IPS-NIHi11 (cell line): ENCODE results near the gene QSOX2.

ENCODE experiments used
- DNase-seq: peaks from one replicate; pipeline ENCODE4 v3.0.0; 2012; ENCODE audit warnings: mixed read lengths, low spot score

QSOX2 gene

DNA sequence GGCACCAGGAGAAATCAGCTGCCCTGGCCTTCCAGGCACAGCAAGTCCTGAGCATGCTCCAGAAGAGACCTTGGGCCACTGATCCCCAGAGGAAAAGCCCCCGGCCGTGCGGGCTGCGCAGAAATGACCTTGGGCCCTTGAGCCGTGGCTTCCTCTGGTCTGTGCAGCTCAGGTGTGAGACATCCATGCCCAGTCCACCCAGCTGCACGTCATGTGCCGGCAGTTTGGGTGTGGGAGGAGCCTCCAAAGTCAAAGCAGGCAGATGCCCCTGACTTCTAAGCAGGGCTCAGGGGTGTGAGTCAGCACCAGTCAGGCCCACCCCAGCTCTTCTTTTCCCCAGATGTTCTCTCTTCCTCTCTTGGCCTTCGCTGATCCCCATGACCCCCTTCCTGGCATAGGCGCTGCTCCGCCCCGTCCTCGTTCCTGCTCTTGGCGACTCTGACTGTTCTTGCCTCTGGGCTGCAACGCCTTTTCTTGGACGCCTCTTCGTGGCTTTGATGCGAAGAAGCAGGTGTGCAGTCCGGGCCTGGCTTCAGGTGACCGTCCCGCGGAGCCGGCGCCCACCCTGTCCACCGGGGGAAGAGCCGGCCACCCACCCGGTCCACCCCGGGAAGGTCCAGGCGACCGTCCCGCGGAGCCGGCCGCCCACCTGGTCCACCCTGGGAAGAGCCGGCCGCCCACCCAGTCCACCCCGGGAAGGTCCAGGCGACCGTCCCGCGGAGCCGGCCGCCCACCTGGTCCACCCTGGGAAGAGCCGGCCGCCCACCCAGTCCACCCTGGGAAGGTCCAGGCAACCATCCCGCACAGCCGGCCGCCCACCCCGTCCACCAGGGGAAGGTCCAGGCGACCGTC is 5.9 kb upstream of the QSOX2 start:
- DNase-seq, result no peak

DNA sequence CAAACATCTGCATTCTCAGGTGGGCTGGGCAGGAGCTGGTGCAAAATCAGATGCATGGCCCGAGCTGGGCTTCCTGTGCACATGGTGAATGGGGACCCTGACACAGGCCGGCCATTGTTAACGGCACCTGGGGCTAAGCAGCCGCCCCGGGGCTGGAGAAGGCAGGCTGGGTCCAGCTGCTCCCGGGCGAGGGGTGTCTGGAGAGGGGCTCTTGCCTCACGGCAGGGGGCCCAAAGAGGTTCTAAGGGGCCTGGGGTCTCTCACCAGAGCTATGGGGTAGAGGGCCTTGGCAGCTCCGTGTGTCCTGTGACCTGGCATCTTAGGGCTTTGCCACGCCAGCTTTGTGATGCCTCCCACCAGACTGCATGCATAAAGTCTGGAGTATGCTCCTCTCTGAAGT is 5.1 kb upstream of the QSOX2 start:
- no peak for DNase-seq

DNA sequence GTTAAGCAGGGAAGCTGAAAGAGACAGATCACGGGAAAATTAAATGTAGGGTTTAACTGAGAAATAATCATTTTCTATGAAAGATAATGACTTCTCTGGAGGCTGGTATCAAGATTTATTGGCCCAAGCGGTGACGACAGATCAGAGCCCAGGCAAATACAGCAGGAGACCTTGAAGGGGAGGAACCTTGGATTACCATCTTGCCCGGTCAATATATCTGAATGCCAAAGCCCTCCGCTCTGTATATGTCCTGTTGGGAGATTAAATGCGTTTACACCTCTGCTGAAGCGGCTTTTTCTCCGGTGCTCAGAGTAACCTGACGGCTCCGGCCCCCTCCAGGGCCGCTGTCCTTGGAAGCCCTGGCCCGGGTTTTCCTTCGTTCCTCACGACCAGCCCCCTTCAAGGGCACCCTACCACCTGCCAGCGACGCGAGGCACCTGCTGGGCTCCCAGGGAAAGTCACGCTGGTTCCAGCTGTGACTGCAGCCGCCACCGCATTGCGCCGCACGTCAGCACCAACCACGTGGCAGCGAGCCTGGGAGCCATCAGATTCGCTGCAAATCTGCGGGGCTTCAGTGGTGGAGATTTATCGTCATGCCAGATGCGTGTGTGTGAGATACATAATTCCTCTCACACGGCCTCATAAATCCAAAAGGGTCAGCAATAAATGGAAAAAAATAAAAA is 4.4 kb upstream of the QSOX2 start:
- DNase-seq, result no peak

DNA sequence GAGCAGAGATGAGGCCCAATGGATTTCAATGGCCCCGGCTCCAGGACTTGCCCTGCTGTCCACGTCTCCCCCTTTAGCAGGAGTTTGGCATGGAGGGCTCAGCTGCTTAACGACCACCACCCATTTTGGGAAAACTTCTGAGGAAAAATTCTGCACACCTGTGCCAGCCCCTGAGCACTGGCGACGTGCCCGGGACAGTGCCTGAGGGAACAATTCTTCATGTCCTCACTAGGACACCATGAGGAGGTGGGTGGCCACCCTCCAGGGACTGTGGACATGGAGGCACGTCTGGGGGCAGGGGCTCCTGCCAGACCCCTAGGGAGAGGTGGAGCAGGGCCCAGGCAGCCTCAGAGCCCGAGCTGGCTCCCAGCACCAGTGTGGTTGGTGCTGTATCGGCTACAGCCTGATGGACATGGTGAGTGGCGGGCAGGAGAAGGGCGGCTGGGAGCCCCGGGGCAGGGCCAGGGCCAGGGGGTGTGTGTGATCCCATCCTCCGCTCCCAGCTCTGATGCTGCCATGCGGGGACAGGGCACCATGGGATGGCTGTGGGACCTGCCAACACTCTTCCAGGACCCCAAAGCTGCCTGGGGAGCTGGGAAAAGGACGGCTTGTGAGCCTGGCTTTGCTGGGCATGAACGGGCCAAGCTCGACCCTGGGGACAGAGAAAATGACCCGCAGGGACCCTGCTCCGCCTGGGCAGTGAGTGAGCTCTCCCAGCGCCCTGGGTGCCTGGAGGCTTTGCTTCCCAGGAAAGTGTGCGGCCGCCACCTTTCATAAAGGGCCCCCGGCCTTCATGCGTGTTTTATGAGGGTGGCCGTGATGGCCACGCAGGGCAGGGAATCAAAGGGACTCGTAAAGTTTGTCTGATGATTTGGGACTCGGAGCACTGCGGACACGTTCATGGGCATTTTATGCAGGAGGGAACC is 3.6 kb upstream of the QSOX2 start:
- no peak for DNase-seq

DNA sequence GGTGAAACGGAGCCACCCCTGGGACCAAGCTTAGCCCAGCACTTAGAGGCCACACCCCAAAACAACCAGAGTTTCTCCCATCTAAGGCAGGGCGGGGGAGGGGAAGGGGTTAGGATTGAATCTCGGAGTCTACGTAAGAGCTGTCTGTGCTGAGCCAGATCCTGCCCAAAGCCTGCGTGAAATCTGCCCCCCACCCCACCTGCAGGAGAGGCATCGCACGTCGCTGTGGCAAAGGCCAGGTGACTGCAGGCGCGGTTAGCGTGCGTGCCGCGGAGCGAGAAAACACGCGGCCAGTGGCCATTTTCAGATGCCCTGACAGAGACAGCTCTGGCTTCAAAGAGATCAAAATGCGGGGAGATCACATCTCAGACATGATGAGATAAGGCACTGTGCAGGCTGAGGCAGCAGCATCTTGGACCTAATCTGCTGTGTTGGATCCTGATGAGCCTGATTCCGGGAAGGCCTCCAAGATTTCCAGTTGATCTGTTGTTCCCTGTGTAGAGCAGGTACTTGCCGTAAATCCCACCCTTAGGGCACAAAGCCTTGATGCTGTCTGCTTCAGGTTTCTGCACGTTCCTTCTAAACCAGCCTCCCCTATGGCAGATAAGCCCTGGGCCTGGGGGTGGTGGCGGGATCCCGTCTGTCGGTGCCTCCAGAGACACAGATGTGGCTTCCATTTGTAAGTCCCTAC is 2.5 kb upstream of the QSOX2 start:
- DNase-seq, result no peak

DNA sequence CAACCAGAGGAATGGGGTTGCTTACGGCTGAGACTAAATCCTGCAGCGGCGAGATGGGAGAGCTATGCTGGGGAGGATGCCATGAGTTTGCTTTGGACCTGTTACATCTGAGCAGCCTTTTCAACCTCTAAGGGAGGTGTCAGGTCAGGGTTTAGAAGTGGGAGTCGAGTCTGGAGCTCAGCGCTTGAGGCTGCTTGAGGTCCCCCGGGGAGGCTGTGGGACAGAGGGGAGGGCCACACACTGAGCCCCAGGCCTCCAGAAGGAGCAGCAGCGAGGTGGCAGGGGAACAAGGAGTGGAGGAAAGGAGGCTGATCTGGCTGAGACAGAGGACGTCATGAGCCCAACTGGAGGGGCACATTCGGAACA is 1.9 kb upstream of the QSOX2 start:
- DNase-seq, result no peak

DNA sequence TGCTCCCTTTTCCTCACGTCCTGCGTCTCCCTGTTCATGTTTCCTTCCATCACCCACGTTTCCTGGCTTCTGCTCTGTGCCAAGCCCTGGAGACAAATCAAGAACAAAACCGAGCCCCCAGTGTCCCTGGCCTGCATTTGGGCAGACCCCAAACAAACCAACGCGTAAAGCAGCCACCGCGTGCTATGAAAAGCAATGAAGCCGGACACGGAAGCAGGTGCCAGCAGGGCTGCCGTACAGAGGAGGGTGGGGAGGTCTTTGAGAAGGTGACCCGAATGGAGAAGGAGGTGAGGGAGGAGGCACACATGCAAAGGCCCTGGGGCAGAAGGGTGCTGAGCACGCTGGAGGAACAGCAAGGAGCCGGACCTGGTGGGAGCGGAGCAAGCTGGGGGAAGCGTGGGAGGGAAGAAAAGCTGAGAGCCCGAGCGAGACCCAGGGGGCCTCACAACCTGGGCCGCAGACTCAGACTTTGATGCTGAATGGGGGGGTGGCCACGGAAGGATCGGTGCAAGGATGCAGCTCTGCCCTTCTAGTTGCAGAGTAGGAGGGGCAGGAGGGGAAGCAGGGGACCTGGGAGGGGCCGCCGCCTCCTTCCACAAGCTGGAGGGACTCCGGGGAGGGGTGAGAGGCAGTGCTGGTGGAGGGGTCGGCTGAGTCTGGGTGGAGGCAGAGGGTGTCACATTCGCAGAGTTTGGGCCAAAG is 1.4 kb upstream of the QSOX2 start:
- no peak for DNase-seq

DNA sequence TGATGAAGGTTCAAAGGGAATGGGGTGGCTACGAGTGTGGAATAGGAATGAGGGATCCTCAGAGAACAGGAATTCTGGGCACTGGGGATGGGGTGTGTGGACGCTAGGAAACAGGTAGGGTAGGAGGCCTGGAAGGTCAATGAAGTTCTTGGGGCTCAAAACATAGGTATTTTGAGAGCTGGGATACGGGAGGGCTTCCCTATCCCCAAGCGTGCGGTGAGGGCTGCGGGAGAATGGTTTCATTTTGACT is 718 bp downstream of the QSOX2 start:
- DNase-seq, result no peak

DNA sequence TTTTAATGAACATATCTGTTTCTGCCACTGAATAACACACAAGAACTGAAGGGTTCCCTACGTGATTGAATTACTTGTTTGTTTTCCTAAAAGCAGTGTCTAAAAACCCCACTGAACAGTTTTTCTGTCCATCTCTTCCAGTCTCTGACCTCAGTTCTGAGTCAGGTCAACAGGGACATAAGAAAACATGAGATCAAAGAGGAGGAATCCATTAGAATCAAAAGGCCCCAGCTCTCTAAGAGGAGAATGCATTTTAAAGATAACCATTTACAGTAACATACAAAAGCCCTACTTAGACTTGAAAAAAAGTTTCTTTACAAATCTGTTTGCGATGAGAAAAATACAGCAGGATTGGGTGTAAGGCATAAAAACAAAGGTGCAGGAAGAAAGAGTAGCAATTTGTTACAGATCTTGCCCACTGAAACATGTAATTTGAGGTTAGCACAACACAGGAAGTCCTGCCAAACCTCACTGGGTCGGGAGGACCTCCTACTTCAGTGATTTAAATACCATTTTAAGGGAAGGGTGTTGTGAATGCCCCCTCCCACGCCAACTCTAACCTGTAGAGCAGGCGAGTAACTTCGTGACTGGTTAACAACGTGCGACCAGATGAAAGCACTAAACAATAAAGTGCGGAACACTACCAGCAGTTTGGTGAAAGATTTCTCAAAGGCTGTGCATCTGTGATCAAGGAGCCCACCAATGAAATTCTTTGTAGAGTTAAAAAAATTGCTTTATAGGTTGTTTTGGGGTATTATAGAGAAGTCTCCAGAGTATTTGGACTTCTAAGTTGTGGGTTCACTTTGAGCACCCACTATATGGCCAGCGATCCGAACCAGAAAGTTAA is 1.3 kb downstream of the QSOX2 start:
- DNase-seq, result no peak

DNA sequence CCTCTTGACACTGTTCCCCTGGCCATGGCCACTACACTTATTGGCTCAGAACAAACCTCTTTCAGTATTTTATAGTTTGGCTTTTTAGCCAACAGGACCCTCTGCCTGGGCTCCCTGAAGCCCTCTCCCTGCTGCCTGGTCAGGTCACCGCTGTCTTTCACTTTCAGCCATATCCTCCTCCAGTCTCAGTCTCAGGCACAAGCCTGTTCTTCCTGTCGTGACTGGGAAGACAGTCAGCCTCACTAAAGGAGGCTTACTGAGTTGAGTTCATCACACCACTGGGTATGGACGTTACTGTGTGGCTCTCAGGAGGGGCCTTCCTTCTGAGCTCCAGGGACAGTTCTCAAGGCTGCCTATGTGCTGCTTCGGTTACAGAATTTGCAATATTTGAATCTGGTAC is 2.0 kb downstream of the QSOX2 start:
- no peak for DNase-seq

DNA sequence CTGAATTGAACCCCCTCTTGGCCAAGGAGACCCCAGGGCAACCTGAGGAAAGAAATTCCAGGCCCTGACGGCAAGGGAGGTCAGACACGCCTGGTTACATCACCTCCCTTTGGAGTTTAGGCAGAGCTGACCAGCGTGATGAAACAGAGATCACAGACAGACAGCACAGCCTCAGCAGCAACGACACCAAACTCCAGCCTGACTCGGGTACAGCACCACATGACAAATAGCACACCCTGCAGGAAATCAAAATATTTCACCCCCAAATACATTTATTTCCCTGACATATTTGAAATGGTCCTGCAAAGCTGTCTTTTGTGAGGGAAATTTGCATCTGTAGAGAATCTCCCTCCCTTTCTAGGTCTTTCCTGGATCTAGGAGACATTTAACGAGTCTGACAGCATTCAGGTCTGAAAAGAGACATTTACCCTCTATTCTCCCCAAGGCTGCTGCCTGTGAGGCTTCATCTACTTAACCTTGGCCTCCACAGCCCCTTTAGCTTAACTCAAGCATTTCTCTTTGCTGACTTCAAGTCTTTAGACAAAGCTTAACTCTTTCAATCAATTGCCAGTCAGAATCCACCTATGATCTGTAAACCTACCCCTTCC is 2.6 kb downstream of the QSOX2 start:
- no peak for DNase-seq

DNA sequence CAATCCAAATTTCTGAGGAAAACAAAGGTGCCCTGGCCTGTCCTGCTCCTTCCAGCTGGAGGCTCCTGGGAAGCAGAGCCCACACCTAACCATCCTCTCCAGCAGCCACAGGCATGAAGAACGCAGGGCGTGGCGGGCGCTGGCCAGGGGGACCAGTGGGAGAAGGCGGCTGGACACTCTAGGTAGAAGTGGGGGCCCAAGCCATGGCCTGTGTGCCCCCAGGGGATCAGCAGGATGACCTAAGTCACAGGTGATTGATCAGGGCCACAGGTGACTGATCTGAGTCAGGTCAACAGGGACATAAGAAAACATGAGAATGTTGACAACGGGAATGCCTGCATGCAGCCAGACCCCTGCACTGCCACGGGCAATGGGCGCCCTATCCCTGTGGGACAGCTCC is 3.4 kb downstream of the QSOX2 start:
- no peak for DNase-seq

DNA sequence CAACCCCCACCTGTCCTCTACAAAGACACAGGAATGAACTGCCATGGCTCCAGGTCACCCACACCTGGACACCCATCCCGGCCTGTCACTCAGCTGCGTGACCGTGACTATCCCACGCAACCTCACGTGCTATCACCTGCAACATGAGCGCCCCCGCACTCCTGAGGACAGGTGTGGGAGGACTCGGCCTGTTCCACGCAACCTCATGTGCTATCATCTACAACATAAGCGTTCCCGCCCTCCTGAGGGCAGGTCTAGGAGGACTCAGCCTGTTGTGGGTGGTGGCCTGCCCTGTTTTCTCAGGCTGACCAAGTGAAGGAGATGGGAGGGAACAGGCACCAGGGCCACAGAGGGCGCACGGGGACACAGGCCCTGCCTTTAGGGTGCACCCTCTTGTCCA is 4.1 kb downstream of the QSOX2 start:
- DNase-seq, result no peak

DNA sequence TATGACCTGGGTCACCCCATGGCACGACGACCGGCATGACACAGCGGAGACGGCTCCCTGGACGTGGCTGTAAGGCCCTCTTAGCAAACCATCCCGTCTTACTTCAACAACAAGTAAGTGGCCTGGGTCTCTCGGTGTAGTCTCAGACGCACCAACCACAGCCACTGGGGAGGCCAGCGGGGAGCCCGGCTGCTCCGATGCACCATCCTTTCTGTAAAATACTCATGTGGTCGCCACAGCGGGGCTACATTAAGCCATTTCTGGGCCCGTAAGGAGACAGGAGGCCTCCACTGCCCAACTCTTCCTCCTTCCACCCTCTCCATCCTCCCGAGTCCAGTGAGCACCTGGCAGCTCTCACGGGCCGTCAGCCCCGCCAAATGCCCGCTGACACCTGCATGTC is 4.7 kb downstream of the QSOX2 start:
- no peak for DNase-seq

DNA sequence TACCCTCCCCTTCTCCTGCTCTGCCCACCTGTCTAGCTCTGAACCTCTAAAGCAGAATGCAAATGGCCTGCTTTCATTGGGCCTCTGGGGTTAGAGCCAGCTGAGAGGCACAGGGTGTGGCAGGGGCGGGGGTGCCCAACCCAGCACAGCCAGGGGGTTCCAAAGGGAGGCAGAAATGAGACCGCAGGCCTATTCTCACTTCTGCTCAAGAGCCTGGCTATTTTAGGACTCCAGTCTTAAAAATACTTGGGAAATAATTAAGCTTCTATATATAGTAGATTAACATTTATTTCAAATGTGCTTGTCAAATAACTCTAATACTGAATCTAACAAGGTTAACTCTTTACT is 5.7 kb downstream of the QSOX2 start:
- no peak for DNase-seq

DNA sequence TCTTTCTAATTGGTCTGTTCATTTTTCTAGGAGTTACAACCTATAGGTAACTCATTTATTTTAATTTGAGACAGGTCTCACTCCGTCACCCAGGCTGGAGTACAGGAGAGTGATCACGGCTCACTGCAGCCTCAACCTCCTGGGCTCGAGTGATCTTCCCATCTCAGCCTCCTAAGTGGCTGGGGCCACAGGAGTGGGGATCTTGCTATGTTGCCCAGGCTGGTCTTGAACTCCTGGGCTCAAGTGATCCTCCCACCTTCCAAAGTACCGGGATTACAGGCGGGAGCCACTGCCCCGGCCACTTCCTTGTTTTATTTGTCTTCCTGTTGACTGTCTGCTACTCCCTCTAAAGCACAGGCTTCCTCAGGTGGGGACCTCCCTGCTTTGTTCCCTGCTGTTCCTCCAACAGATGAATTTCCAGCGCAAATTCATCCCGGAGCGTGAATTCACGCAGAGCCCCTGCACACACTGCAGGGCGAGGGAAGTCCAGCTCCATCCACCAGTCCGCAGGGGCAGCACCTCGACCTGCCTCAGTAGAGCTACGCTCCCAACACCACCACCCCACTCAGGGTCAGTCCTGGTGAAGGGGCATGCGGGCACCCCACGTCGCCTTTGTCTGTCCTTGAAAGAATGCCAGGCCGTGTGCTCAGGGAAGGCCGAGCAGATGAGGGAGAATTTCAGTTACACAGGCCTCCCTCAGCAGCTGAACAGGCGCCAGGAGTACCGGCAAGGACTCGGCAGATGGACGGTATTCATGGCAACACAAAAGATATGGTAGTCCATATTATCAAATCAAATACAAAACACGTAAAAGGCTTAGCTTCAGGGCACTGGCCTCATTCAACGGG is 6.3 kb downstream of the QSOX2 start:
- DNase-seq, result no peak

DNA sequence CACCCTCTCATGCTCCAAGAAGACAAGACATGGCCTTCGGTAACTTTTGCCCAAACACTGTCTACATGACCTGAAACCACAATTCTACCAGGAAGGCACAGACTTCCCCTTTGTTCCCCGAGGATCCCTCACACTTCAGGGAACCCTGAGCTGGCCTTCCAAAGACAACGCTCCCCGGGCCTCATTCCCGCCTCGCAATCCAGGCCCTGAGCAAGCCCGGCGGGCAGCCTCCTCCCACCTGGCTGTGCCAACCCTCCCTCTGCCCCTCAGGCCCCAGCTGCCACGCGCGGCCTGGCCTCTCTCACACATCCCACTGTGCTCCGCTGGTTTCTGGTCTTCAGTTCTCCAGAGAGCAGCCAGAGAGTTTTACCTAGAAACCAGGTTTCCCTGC is 7.3 kb downstream of the QSOX2 start:
- no peak for DNase-seq

DNA sequence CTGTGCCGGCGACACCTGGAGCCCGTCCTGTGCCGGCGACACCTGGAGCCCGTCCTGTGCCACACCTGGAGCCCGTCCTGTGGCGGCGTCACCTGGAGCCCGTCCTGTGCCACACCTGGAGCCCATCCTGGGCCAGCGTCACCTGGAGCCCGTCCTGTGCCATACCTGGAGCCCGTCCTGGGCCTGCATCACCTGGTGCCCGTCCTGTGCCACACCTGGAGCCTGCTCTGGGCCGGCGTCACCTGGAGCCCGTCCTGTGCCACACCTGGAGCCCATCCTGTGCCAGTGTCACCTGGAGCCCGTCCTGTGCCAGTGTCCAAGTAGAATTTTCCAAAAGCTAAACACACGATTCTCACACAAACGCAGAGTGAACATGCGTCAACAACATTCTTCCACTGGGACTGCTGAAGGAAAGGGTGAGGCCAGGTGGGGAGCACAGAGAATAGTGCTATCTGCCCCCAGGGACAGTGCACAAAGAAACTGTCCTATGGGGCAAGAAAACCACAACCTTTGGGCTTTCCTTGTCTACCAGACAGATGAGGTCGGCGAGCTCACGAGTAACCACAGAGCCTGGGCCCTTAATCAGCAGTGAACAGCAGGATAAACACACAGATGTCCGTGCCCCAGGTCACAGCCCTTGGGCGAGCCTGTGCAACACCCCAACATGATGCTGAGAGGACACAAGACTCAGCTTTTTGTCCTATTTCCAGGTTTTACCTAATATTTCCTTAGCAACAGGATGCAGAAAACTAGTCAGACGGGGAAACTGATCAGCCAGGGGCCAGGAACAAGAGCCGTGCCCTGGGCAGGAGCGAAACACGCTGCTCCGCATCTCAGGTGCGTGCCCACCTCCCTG is 7.9 kb downstream of the QSOX2 start:
- no peak for DNase-seq
